Activated naive CD8-positive, alpha-beta T cell treated with anti-CD3 and anti-CD28 coated beads for 36 hours (primary cell): ENCODE measurements around the gene PCDHA2. TPM values are rescaled to one million over a fixed set of nuclear protein-coding genes. Genes with fewer than 3 reads are reported as not detected.
"Not testable (repeated sequence)": the region's sequence is repeated elsewhere in the genome, so short reads cannot be mapped to it uniquely, and the experiment has no call there.

Experiments used
- DNase-seq: peaks from one replicate; pipeline ENCODE4 v3.0.0; 2021
- H3K27ac Mint-ChIP-seq: one replicate; pipeline ENCODE4 v1.8.0; 2022; ENCODE audit warnings: mild to moderate bottlenecking, moderate library complexity, mixed read lengths
- H3K27me3 Mint-ChIP-seq: one replicate; pipeline ENCODE4 v1.8.0; 2022; ENCODE audit warnings: mild to moderate bottlenecking, mixed read lengths
- H3K36me3 Mint-ChIP-seq: one replicate; pipeline ENCODE4 v1.8.0; 2021; ENCODE audit warnings: mild to moderate bottlenecking, mixed read lengths
- H3K4me1 Mint-ChIP-seq: one replicate; pipeline ENCODE4 v1.8.0; 2021; ENCODE audit warnings: mixed read lengths
- H3K4me3 Mint-ChIP-seq: one replicate; pipeline ENCODE4 v1.8.0; 2022; ENCODE audit warnings: mild to moderate bottlenecking, moderate library complexity, mixed read lengths
- H3K9me3 Mint-ChIP-seq: one replicate; pipeline ENCODE4 v1.8.0; 2022; ENCODE audit warnings: mixed read lengths
- total RNA-seq, 2 experiments: library from RNA; stranded (reverse); gene quantifications; one replicate each; pipeline ENCODE4 v1.2.3, GENCODE V29; 2021

PCDHA2 gene
- not detected for total RNA-seq

GRCh38 chr5:140794595-140795258, at the start of gene PCDHA2:
PCDHA2 (plus strand) TSS chr5:140794852.
- Mint-ChIP-seq H3K9me3 (peaks cover 30% of the 10 kb centered on the region), H3K4me3 (no peak within 1 kb of the TSS), H3K36me3 (peaks cover 15% of the 10 kb centered on the region), H3K27me3 (peaks cover 44% of the 10 kb centered on the region), H3K4me1 (no peaks in the 10 kb centered on the region), H3K27ac (no peak within 1 kb of the TSS)
- no peak for DNase-seq

GRCh38 chr5:140753561-140753960, 41.1 kb upstream of the PCDHA2 start:
- no peak overlapping the region for H3K27ac Mint-ChIP-seq
- peaks cover 77% of the 10 kb centered on the region for H3K9me3 Mint-ChIP-seq

GRCh38 chr5:140764177-140764973, 30.3 kb upstream of the PCDHA2 start:
- Mint-ChIP-seq H3K4me1 (no peaks in the 10 kb centered on the region), H3K36me3 (peaks cover 15% of the 10 kb centered on the region), H3K27me3 (no peaks in the 10 kb centered on the region), H3K9me3 (peaks cover 57% of the 10 kb centered on the region), H3K4me3 (no peak overlapping the region), H3K27ac (no peak overlapping the region)
- DNase-seq: no peak

More at GRCh38 chr5:140753561-140753960, 41.1 kb upstream of the PCDHA2 start:
- no peak for DNase-seq
- Mint-ChIP-seq H3K4me1 (no peaks in the 10 kb centered on the region), H3K27me3 (no peaks in the 10 kb centered on the region), H3K36me3 (peaks cover 9% of the 10 kb centered on the region), H3K4me3 (no peak overlapping the region)

- no peaks in the 10 kb centered on the region for H3K4me1 Mint-ChIP-seq
- peaks cover 7% of the 10 kb centered on the region for H3K36me3 Mint-ChIP-seq
- no peak overlapping the region for H3K4me3 Mint-ChIP-seq
- H3K27ac Mint-ChIP-seq: no peak overlapping the region
- H3K27me3 Mint-ChIP-seq: no peaks in the 10 kb centered on the region
- DNase-seq: no peak
- peaks cover 56% of the 10 kb centered on the region for H3K9me3 Mint-ChIP-seq
Observed at GRCh38 chr5:140767444-140767843, 27.2 kb upstream of the PCDHA2 start.

- peaks cover 60% of the 10 kb centered on the region for H3K9me3 Mint-ChIP-seq
- H3K36me3 Mint-ChIP-seq: peaks cover 10% of the 10 kb centered on the region
Observed at GRCh38 chr5:140780512-140780911, 14.1 kb upstream of the PCDHA2 start.

GRCh38 chr5:140785905-140786686, 8.6 kb upstream of the PCDHA2 start, which contains the start of gene PCDHA1:
PCDHA1 (plus strand) TSS chr5:140786140.
- no peak within 1 kb of the TSS for H3K4me3 Mint-ChIP-seq
- peaks cover 19% of the 10 kb centered on the region for H3K36me3 Mint-ChIP-seq
- peaks cover 44% of the 10 kb centered on the region for H3K27me3 Mint-ChIP-seq
- peaks cover 45% of the 10 kb centered on the region for H3K9me3 Mint-ChIP-seq
- no peak for DNase-seq
- no peak within 1 kb of the TSS for H3K27ac Mint-ChIP-seq
- no peaks in the 10 kb centered on the region for H3K4me1 Mint-ChIP-seq

More at GRCh38 chr5:140780512-140780911, 14.1 kb upstream of the PCDHA2 start:
- Mint-ChIP-seq H3K27me3 (peaks cover 3% of the 10 kb centered on the region), H3K27ac (no peak overlapping the region), H3K4me3 (no peak overlapping the region), H3K4me1 (no peaks in the 10 kb centered on the region)
- DNase-seq: no peak

- H3K36me3 Mint-ChIP-seq: peaks cover 19% of the 10 kb centered on the region
- H3K27me3 Mint-ChIP-seq: peaks cover 50% of the 10 kb centered on the region
- not testable (repeated sequence) for H3K4me3 Mint-ChIP-seq, DNase-seq, H3K27ac Mint-ChIP-seq, H3K4me1 Mint-ChIP-seq
- peaks cover 47% of the 10 kb centered on the region for H3K9me3 Mint-ChIP-seq
Observed at GRCh38 chr5:140787422-140787821, 7.2 kb upstream of the PCDHA2 start.

- H3K9me3 Mint-ChIP-seq: peaks cover 45% of the 10 kb centered on the region
- not testable (repeated sequence) for H3K4me1 Mint-ChIP-seq, H3K27ac Mint-ChIP-seq, DNase-seq, H3K4me3 Mint-ChIP-seq
- H3K27me3 Mint-ChIP-seq: peaks cover 53% of the 10 kb centered on the region
- H3K36me3 Mint-ChIP-seq: peaks cover 21% of the 10 kb centered on the region
Observed at GRCh38 chr5:140787849-140788504, 6.7 kb upstream of the PCDHA2 start.

GRCh38 chr5:140791089-140791488, 3.6 kb upstream of the PCDHA2 start:
- Mint-ChIP-seq H3K4me3 (no peak overlapping the region), H3K4me1 (no peaks in the 10 kb centered on the region), H3K9me3 (peaks cover 40% of the 10 kb centered on the region), H3K27ac (no peak overlapping the region), H3K27me3 (peaks cover 72% of the 10 kb centered on the region), H3K36me3 (peaks cover 25% of the 10 kb centered on the region)
- DNase-seq: no peak

- Mint-ChIP-seq H3K27ac (no peak overlapping the region), H3K4me3 (no peak overlapping the region), H3K27me3 (peaks cover 48% of the 10 kb centered on the region), H3K4me1 (no peaks in the 10 kb centered on the region), H3K36me3 (peaks cover 18% of the 10 kb centered on the region), H3K9me3 (peaks cover 31% of the 10 kb centered on the region)
- no peak for DNase-seq
Observed at GRCh38 chr5:140795259-140795641, 598 bp downstream of the PCDHA2 start.

- not testable (repeated sequence) for DNase-seq, H3K4me1 Mint-ChIP-seq, H3K27ac Mint-ChIP-seq, H3K4me3 Mint-ChIP-seq
- H3K9me3 Mint-ChIP-seq: peaks cover 29% of the 10 kb centered on the region
- H3K27me3 Mint-ChIP-seq: peaks cover 50% of the 10 kb centered on the region
- peaks cover 21% of the 10 kb centered on the region for H3K36me3 Mint-ChIP-seq
Observed at GRCh38 chr5:140796072-140796717, 1.5 kb downstream of the PCDHA2 start.

GRCh38 chr5:140796718-140797095, 2.1 kb downstream of the PCDHA2 start:
- Mint-ChIP-seq H3K4me1 (no peaks in the 10 kb centered on the region), H3K4me3 (no peak overlapping the region), H3K27me3 (peaks cover 50% of the 10 kb centered on the region), H3K9me3 (peaks cover 28% of the 10 kb centered on the region), H3K27ac (no peak overlapping the region), H3K36me3 (peaks cover 24% of the 10 kb centered on the region)
- DNase-seq: no peak

- Mint-ChIP-seq H3K4me1 (no peaks in the 10 kb centered on the region), H3K9me3 (peaks cover 28% of the 10 kb centered on the region), H3K4me3 (no peak within 1 kb of the TSS), H3K27me3 (peaks cover 37% of the 10 kb centered on the region), H3K27ac (no peak within 1 kb of the TSS), H3K36me3 (peaks cover 20% of the 10 kb centered on the region)
- DNase-seq: no peak
Observed at GRCh38 chr5:140800816-140801493, 6.3 kb downstream of the PCDHA2 start, which contains the start of gene PCDHA3. PCDHA3 (plus strand) TSS chr5:140801057.

- Mint-ChIP-seq H3K27me3 (peaks cover 42% of the 10 kb centered on the region), H3K9me3 (peaks cover 28% of the 10 kb centered on the region), H3K36me3 (peaks cover 20% of the 10 kb centered on the region), H3K4me1 (no peaks in the 10 kb centered on the region), H3K4me3 (no peak overlapping the region), H3K27ac (no peak overlapping the region)
- DNase-seq: no peak
Observed at GRCh38 chr5:140801494-140801841, 6.8 kb downstream of the PCDHA2 start.
